Nephron (organoid): ENCODE data around the gene GRIK2.

ENCODE experiments used
- H3K27ac Mint-ChIP-seq, 3 experiments: 2 replicates each; pipeline ENCODE4 v1.8.0; 2020; ENCODE audit warnings: mixed read lengths in 3 of 3, mild to moderate bottlenecking in 2 of 3, moderate library complexity in 1 of 3
- H3K27me3 Mint-ChIP-seq: 2 replicates; pipeline ENCODE4 v1.8.0; 2021; ENCODE audit warnings: low read depth, mild to moderate bottlenecking, moderate library complexity, mixed read lengths
- H3K36me3 Mint-ChIP-seq: 2 replicates; pipeline ENCODE4 v1.8.0; 2020; ENCODE audit warnings: low read depth, mixed read lengths
- H3K4me1 Mint-ChIP-seq: 2 replicates; pipeline ENCODE4 v1.8.0; 2020; ENCODE audit warnings: mixed read lengths
- H3K4me3 Mint-ChIP-seq, 3 experiments: 2 replicates each; pipeline ENCODE4 v1.8.0; 2020; ENCODE audit warnings: mild to moderate bottlenecking in 3 of 3, mixed read lengths in 3 of 3, moderate library complexity in 2 of 3
- H3K9me3 Mint-ChIP-seq: 2 replicates; pipeline ENCODE4 v1.8.0; 2020; ENCODE audit warnings: mixed read lengths
- CTCF ChIP-seq, 3 experiments: fragments of 200-600 bp; sonication (generic); IDR thresholded peaks; one replicate each; pipeline ENCODE4 v1.5.0; 2021; ENCODE audit warnings: antibody characterized with exemption in 3 of 3; ENCODE audit not compliant: unreplicated experiment in 3 of 3

Gene GRIK2

GRCh38 chr6:101513181-101513580, 119.7 kb downstream of the GRIK2 start:
- no peak for TF ChIP-seq CTCF (IDR thresholded peaks at IDR 0.05; ENCODE audit: unreplicated experiment in 3 of 3)
- Mint-ChIP-seq H3K4me1 (peaks cover 10% of the 10 kb centered on the region), H3K9me3 (no peaks in the 10 kb centered on the region), H3K4me3 (no peak overlapping the region), H3K36me3 (no peaks in the 10 kb centered on the region), H3K27ac (no peak overlapping the region), H3K27me3 (no peaks in the 10 kb centered on the region)

DNA sequence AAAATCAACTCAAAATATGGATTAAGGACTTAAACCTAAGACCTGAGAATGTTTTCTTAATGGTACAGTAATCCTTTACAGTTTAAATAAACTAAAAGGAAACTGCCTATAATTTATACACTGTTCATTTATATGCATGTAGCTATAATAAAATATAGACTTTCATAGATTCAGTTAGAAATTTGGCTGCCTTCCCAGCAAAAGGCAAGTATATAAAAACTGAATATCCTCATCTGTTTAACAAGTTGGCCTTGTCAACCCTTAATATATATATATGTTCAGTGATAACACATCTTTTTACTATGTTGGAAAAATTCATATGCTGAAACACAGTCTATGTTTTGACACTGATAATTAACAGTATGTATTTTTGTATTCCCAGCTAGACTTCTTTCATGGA, 123.1 kb downstream of the GRIK2 start:
- no peak overlapping the region for H3K4me3 Mint-ChIP-seq
- peaks cover 4% of the 10 kb centered on the region for H3K4me1 Mint-ChIP-seq
- peak overlapping the region; percentile 42 to 85 (median 46) for H3K27ac Mint-ChIP-seq
- H3K9me3 Mint-ChIP-seq: no peaks in the 10 kb centered on the region
- H3K27me3 Mint-ChIP-seq: no peaks in the 10 kb centered on the region
- no peak for TF ChIP-seq CTCF (IDR thresholded peaks at IDR 0.05; ENCODE audit: unreplicated experiment in 3 of 3)
- H3K36me3 Mint-ChIP-seq: no peaks in the 10 kb centered on the region

DNA sequence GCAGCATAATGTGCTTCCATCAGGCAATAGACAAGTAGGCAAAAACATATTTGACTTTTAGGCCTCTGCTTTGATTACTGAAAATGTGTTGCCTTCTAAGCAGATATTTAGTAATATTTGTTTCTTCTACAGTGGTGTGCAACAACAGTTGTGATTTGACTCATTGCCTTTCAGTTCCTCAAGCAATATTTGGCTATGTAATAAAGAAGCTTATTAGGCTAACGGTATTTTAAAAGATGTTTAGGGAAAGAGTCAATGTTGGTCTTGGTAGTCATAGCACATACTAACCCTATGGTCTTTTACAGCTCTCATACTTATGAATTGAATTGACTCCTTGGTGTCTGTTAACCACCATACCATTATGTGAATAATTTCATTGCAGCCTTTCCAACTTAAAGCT, 124.1 kb downstream of the GRIK2 start:
- no peak for TF ChIP-seq CTCF (IDR thresholded peaks at IDR 0.05; ENCODE audit: unreplicated experiment in 3 of 3)
- H3K9me3 Mint-ChIP-seq: no peaks in the 10 kb centered on the region
- no peaks in the 10 kb centered on the region for H3K27me3 Mint-ChIP-seq
- H3K4me3 Mint-ChIP-seq: no peak overlapping the region
- no peaks in the 10 kb centered on the region for H3K36me3 Mint-ChIP-seq
- H3K27ac Mint-ChIP-seq: peak overlapping the region in 1 of 3 experiments; percentile 85
- H3K4me1 Mint-ChIP-seq: peaks cover 4% of the 10 kb centered on the region

DNA sequence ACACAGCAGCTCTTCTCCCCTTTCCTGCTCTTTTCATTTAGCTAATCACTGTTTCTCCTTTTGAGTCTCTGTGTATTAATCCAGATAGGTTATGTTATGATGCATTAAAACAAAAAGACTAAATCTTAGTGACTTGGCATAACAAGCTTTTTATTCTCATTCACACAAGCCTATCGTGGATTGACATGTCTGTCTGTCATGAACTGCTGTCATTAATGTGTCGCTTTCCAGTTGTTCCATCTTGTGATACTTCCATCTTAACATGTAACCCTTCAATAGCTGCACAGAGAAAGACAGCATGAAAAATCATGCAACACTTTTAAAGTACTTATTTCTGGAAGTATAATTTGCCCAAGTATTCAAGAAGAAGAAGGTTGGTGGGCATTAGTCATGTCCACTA, 128.7 kb downstream of the GRIK2 start:
- Mint-ChIP-seq H3K36me3 (no peaks in the 10 kb centered on the region), H3K4me1 (no peaks in the 10 kb centered on the region), H3K27me3 (no peaks in the 10 kb centered on the region), H3K9me3 (no peaks in the 10 kb centered on the region), H3K27ac (no peak overlapping the region), H3K4me3 (no peak overlapping the region)
- no peak for TF ChIP-seq CTCF (IDR thresholded peaks at IDR 0.05; ENCODE audit: unreplicated experiment in 3 of 3)

- Mint-ChIP-seq H3K27me3 (no peaks in the 10 kb centered on the region), H3K4me3 (no peak overlapping the region), H3K27ac (no peak overlapping the region), H3K36me3 (no peaks in the 10 kb centered on the region), H3K9me3 (no peaks in the 10 kb centered on the region), H3K4me1 (no peaks in the 10 kb centered on the region)
- no peak for TF ChIP-seq CTCF (IDR thresholded peaks at IDR 0.05; ENCODE audit: unreplicated experiment in 3 of 3)
Observed at GRCh38 chr6:101527467-101527866, 134.0 kb downstream of the GRIK2 start.

DNA sequence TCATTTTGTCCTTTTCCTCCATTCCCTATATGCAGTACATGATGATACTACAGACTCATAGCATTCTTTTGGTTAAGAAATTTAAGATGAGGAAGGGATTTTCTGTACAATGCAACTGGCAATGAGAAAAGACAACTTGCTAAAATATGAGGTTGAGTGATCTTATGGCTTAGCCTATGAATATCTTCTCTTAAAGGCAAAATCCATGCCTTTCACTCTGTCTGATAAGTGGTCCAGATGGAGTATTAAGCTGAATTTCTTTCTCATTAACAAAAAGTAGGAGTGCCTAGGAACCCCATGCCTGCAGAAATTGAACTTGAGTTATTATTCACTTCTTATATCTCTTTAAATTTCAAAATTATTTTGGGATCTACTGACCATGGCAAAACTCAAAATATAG, 135.3 kb downstream of the GRIK2 start:
- Mint-ChIP-seq H3K27ac (no peak overlapping the region), H3K9me3 (no peaks in the 10 kb centered on the region), H3K36me3 (no peaks in the 10 kb centered on the region)

More for the DNA sequence above, 135.3 kb downstream of the GRIK2 start:
- Mint-ChIP-seq H3K4me1 (no peaks in the 10 kb centered on the region), H3K4me3 (no peak overlapping the region), H3K27me3 (no peaks in the 10 kb centered on the region)
- TF ChIP-seq CTCF (IDR thresholded peaks at IDR 0.05; ENCODE audit: unreplicated experiment in 3 of 3): no peak
